Esophagus muscularis mucosa (tissue), 4 donors: ENCODE results near the gene PRR29.
"Not testable (repeated sequence)": the region's sequence is repeated elsewhere in the genome, so short reads cannot be mapped to it uniquely, and the experiment has no call there.

Experiments used
- CTCF ChIP-seq, 3 experiments: fragments of 200-600 bp in 2 of 3; fragments of 450-650 bp in 1 of 3; sonication (generic) in 2 of 3; IDR thresholded peaks; one replicate each; pipeline ENCODE4 v1.5.1; 2017 to 2019; ENCODE audit warnings: antibody characterized with exemption in 3 of 3, mild to moderate bottlenecking in 2 of 3, moderate library complexity in 1 of 3
- EP300 ChIP-seq: sonication (generic); formaldehyde crosslinking; IDR thresholded peaks from one replicate; pipeline ENCODE4 v1.6.1; 2017; ENCODE audit warnings: antibody characterized with exemption
- POLR2A ChIP-seq: fragments of 450-650 bp; IDR thresholded peaks from one replicate; pipeline ENCODE4 v1.6.1; 2017; ENCODE audit warnings: antibody characterized with exemption, moderate library complexity, mild to moderate bottlenecking, low read depth
- POLR2AphosphoS5 ChIP-seq, 2 donors: sonication (generic); formaldehyde crosslinking; IDR thresholded peaks; one replicate each; pipeline ENCODE4 v1.6.1; 2017; ENCODE audit warnings: antibody characterized with exemption in 2 of 2

DNA sequence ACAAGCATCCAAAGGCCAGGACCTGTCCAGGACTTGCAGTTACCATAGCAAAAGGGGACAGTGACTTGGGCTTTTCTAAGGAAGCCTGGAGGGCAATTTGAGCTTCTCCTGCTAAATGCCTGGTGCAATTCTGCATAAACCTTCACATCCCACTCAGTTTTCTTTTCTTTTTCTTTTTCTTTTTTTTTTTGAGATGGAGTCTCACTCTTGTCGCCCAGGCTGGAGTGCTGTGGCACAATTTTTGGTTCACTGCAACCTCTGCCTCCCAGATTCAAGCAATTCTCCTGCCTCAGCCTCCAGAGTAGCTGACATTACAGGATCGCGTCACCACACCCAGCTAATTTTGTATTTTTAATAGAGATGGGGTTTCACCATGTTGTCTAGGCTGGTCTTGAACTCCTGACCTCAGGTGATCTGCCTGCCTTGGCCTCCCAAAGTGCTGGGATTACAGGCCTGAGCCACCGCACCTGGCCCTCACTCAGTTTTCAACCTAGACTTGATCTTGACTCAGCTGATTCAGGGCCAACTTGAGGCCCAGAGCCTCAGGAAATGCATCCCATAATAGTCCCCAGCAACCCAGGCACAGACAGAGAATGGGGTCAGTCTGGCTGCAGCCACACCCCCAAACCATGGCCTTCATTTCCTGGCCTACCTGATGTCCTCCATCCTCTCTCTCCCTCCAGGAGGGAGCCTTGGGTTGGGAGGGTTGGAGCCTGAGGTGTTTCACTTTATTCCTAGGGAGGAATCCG, 9.1 kb downstream of the PRR29 start:
- TF ChIP-seq CTCF (IDR thresholded peaks at IDR 0.05); POLR2AphosphoS5 (IDR thresholded peaks at IDR 0.05); POLR2A; EP300: not testable (repeated sequence)
